Fibroblast of skin of back (primary cell): ENCODE results near the gene ATP5PB.

ENCODE experiments used
- DNase-seq: peaks from one replicate; pipeline ENCODE4 v3.0.0-alpha.2; 2013

The ATP5PB gene

DNA sequence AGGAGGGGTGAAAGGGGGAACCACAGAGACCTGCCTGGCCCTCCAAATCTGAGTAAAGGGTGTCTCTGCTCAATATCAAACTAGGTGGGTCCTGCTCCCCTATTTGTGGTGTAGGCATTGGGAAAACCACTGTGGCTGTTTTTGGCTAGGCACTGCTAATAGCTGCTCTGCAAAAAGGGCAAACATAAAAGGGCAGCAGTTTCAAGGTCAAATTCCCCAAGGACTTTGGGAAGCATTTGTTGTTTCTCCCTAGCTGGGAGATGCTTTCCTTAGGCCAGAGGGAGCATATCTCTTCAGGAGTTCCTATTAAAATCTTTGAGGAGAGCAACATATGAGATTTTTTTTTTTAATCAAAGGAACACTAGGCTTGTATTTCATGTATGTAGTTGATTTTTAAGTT lies 26.9 kb downstream of the ATP5PB start:
- no peak for DNase-seq

DNA sequence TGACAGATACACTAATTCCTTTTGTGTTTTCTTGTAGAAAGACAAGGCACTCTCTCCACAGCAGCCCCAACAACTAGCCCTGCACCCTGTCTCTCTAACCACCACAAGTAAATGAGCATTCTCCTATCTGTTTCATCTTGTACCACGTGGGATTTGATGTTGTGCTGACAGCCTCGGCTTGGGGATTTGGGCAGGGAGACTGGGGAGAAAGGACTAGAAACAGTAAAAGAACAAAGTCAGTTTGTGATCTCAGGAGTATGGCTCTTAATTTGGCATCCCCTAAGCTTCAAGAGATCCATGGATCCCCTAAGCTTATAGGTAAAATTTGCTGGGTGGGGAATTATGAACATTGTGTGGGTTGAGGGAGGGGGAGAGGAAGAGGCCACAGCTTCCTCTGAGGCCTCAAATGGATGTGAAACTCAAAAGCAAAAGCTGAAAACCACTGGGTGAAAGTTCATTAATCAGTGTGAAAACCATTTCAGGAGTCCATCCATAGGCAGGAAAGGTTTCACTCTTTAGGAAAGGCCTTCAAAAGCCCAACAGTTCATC lies 27.6 kb downstream of the ATP5PB start:
- no peak for DNase-seq

DNA sequence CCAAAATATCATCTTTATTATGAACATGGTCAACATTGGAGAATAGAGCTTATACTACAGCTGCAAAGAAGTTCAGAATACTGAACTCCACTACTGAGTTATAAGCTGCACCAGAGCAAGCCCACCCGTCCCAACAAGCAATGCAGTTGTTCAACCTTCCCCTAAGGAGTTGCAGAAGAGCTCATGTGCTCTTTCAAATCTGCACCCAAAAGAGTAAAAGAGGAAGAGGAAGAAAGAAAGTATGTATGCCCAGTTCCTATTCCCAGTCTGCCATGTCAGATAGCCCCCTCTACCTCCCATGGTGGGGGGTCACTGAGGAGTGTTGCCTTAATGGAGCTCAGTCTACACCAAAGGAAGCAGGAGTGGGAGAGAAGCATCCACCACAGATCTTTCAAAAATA lies 31.4 kb downstream of the ATP5PB start:
- DNase-seq: no peak

DNA sequence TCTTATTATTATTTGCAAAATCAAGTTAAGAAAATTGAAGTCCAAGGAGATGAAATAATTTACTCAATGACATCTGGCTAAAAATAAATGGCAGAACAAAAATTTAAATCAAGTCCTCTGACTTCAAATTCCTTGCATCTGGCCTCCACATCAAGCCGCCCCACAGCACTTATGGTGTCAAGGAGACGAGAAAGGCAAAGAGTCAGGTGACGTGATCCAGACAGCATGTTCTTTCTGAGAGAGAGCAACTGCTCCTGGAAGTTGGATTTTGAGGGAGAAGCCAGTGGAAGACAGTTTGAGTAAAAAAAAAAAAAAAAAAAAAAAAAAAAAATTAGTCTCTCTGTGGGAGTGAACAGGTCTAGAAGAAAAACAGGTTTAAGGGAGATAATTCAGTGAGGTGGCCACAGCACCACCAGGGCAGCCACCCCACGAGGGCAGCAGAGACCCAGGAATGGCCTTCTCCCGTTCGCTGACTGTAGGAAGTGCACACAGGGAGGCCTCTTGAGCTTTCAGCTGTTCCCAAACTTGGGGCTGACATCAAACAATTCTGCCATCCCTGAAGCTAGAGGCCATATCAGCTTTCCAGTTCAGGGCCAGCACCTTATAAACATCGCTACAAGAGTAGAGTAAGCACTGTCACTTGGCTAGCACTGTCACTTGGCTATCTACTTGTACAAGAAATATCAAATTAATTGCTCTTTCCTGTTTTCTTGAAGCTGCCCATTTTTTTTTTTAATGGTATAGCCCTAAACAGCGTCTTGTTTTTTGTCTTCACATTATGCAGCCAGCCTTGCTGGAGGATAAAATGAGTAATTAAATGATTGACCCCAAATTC lies 32.3 kb downstream of the ATP5PB start:
- peak; percentile 55 for DNase-seq

DNA sequence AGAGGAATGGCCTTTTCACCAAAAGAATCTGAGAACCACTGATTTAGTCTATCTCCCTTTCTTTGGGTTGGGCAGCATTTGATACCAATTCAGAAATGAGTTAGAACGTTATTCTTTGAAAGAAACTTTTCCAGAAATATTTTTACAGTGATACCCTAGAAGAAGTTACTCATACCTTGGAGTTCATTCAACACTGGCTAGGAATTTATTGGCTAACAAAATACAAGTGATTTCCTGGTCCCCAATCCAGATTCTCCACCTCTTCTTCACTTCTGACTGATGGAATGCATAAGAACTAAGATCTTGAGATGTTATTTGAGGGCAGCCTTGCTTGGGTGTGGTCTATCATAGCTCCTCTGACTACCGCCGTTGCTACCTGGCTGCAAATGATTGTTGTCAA lies 33.9 kb downstream of the ATP5PB start:
- DNase-seq: peak; percentile 33

DNA sequence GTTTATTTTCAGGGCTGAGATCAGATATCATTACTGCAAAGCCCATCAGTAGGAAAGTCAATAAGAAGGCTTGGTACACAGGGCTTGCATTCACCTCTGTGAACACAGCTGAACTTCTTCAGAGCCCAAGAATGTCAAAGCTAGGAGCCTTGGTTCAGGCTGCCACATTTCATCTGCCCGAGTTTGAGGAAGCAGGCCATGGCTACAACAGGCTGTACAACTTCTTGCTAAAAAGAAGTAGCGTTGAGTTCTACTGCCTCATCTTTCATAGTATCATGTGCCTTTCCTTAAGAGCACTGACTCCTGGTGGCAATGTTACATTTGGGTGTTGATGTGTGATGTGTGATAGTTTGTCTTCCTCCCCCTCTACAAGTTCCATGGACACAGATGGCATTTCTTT lies 34.6 kb downstream of the ATP5PB start:
- no peak for DNase-seq

DNA sequence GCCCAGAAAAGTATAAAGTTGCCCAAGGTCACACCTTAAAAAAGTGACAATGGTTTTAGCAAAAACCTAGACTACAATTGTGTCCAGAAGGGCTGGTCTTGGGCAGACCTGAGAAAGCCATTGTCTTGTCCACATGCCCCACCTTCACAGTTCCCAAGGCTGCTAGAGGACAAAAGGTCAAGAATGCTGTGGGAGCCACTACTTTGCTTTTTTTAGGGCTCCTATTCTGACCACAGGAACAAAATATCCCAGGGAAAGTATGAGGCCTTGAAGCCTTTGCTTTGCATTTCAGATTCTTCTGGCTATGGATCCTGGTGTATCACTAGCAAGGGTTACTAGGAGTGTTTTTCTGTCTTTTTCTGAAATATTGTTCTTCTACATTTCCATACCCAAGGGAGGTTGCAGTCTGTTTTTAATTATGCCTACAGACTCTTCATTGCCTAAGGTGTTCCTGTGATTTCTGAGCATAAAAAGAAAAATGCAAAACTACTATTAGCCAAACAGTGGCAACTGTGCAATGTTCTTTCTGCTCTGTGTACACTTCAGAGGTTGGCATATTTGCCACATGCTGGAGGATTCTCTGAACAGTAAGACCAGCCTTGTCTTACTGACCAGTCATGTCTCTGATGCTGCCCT lies 35.2 kb downstream of the ATP5PB start:
- no peak for DNase-seq

DNA sequence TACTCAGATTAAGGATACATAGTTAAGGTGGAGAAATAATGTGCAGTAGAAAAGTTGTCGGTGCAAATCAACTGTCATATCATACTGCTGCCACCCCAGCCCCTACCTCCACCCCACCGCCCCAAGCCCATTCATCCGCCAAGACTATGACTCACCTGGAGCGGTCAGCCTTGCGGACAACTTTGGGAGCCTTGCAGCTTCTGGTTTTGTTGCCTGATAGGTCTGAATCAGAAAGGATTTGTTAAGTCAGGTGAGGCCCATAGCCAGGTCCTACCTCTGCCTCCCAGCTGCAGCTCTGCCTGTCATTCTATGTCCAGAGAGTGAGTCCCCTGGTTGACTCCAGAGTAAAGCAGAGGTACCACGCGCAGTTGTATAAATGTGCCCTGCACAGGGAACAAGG lies 37.2 kb downstream of the ATP5PB start:
- no peak for DNase-seq

DNA sequence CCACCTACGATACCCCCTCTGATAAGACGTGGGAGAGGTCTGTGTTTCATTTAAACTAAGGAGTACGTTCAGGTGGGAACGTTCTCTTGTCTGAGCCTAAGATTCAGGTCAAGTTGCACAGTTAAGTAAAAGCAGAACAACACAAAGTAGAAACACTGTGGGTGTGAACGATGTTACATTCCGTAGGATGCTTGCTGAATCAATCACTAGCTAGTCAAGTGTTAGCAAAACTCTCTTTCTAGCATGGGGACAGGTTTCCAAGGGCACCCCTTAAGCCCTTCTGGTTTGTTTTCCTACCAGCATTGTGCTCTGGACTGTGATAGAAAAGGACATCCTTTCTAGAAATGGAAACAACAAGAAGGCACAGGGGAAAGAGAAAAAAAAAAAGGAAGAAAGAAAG lies 37.9 kb downstream of the ATP5PB start:
- no peak for DNase-seq

DNA sequence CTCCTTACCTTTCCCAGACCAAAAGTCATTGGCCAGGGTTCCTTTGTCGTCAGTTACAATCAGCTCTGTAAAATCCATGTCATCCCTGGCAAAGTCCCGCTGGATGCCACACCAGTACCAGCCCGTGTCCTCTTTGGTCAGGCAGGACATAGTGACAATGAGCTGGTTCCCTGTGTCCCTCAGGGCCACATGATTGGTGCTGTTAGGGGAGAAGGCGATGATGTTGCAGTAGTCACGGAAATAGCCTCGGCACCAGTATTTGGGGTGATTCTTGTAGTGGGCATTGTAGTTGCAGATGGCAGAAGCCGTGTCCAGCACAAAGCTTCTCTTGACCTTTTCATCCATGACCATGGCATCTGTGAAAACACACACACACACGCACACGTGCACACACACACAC lies 39.4 kb downstream of the ATP5PB start:
- DNase-seq: no peak

DNA sequence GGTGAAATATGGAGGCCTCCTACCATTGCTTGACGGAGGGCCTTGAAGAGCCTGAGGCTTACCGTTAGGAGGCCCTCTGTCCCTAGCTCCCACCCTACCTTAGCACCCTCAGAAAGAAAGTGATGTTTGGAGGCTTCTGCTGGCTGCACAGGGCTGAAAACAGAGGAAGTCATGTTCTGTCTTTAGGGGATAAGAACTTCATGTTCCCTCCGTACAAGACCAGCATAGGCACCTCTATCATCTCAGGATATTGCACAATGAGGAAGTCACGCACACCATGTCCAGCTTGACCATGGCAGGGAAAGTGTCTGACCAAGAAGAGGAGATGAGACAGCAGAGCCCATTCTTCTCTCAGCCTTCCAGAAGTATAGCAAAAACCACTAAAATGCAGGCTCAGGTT lies 40.3 kb downstream of the ATP5PB start:
- DNase-seq: no peak

DNA sequence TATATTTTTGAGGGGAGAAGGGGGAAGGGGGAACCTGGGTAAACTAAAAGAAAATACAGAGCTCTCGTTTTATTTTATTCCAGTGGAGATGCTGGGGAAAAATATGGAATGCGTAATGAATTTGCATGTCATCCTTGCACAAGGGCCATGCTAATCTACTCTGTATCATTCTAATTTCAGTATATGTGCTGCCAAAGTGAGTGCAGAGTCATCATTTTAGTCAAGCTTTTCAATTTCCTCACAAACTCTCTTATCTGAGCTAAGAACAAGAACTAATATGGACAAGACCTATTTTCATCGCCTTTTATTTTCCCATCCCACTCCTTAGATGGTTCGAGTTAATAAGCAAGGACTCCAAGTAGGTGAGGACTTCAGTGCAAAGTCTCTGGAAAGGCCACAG lies 41.0 kb downstream of the ATP5PB start:
- no peak for DNase-seq

DNA sequence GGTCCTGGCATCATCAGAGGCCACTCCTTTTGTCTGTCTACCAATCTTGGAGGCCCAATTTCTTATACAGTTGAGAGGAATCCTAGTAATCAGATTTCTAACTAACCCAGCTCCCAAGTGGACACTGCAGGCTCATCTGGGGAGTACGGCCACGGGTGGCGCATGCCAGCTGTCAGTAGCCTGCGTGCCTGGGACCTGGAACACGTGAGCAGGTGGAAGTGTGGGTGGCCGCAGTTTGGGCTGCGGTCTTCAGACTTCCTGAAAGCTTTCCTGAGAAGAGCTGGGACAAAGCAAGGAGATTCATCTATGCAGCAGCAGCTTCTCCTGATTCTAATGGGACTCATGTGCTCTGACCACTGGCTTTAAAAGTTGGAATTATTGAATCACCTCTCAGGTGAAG lies 41.8 kb downstream of the ATP5PB start:
- no peak for DNase-seq

DNA sequence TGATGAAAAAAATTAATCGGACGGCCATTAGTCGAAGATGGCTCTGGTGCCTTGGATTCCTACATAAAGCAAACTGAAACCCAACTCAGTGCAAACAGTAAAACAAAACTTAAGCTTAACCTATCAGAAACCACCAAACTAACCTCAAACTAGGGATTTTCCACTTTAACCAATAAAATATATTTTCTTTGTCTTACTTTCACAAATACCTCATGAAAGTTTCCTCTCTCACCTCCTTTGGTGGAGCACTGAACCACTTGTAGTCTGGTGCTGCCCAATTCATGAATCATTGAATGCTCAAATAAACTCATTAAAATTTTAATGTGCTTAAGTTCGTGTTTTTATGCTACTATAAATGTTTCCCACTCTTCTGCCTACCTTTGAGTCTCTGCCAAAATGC lies 47.1 kb downstream of the ATP5PB start:
- no peak for DNase-seq

DNA sequence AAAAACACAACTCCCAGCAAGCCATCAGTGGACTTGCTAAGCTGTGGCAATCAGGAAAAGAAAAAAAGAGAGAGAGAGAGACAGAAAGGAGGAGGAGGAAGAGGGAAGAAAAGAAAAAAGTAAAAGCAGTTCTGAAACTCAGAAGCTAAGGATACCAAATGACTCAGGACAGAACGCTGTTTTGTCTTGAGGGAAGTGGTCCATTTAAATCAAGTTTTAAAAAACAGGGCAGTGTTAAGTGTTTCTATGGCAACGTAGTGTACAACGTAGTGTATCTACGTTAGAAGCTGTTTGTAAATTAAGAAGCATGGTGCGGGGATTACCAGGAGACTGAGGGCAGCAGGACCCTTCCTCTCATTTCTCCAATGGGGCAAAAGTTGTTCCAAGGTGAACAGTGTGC lies 48.3 kb downstream of the ATP5PB start:
- no peak for DNase-seq

DNA sequence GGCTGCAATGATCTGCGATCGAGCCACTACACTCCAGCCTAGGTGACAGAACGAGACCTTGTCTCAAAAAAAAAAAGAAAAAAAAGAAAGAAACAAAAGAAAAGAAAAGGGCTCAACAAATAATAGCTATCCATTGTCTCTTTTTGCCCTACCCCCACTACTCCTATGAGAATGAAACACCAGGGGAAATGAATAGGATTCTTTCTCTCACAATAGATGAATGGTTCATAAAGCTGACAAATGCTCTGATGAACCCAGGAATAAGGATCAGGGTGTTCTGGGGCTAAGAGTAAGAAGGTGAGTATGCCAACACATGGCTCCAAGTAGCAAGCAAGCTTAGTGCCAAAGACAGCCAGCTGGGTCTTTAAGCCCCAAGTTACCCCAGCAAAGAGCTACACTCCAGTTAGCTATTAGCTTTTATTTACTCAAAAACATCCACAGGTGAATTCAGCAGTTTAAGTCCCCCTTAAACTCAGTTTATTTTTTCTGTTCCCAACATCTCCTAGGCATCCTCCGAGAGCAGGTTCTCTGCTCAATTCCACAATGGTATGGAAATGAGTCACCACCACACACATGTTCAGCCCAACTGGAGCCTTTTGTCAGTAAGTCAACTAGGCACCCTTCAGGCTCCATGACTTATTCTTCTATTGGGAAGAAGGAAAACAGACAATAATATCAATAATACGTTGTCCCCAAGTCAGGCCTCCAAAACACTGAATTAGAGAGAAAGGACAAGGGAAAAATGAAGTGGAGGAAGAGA lies 49.9 kb downstream of the ATP5PB start:
- no peak for DNase-seq

DNA sequence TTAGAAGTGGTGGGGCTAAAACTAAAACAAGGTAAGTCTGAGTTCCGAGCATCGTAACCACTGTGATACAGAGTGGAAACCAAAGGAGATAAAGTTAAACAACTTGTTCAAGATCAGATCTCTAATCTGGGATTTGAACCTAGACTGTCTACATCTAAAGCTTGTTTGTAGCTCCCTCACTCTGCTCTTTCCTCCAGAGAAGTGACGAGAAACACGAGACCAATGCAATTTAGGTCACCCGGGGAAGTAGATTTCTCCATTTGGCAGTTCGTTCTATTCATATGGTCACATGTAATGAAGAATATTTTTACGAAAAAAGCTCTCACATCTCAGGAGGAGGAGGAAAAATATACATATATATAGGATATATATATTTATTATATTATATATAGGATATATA lies 52.4 kb downstream of the ATP5PB start:
- DNase-seq: no peak

DNA sequence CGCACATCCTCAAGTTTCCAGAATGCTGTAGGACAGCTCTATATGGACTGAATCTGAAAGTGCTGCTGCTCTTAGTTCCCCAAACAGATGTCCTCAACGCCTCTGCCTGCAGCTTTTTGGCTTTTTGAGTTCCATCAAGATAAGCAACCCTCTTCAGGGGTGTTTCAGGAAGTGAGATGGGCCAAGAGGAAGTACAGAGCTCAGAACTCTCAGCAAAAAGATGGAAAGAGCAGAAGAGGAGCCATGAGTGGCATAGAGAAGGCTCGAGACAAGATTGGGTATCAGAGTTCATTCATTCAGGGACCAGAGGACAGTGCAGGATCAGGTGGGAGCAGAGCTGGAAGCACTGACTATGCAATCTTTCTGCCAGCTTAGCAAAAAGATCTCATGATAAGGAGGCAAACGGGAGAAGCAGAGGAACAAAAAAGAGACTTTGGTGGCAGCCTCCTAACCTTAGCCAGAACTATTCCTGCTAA lies 54.4 kb downstream of the ATP5PB start, which contains the start of the genes ADORA3 and TMIGD3:
Gene ADORA3 (minus strand): TSS at position 49 of the 476 bp plus-strand sequence. CDS start 279 bp downstream, outside the sequence.
Gene TMIGD3 (minus strand): TSS at position 49 of the 476 bp plus-strand sequence. CDS start 279 bp downstream, outside the sequence.
- DNase-seq: no peak

DNA sequence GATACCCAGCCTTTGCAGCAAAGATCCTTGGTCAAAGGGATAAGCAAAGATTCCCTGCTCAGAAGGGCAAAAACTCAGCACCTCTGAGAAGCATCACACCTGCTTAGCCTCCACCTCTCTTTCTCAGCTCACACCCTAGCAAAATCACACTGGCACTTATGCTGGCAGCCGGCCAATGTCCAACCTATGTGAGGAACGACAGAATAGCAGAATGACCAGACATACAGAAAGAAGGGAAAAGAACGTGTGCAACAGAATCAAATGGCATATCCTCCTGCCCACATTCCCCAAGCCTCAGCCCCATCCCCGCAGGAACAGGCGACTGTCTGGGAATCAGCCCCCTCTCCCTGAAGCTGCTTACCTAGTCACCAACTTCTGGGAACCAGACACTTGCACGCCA lies 54.8 kb downstream of the ATP5PB start:
- DNase-seq: no peak

DNA sequence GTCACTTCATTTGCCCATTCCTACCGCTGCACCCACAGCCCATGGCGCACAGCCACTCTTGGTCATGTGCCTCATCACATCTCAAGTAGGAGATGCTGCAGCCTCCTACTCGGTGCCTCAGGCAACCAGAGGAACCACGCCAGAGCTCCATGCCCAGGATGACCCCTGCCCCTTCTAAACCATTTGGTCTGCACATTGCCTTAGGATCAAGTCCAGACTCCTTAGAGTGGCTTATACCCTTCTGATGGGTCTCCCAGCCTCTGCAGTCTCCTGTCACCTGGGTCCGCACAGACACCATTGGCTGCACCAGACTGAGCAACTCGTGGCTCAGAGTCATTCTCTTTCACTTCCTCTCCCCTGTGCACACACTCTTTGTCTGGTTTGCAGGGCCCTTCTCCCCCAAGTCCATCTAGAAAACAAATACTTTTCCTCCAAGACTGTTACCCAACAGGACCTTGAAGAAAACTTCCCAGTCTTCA lies 56.4 kb downstream of the ATP5PB start:
- no peak for DNase-seq

DNA sequence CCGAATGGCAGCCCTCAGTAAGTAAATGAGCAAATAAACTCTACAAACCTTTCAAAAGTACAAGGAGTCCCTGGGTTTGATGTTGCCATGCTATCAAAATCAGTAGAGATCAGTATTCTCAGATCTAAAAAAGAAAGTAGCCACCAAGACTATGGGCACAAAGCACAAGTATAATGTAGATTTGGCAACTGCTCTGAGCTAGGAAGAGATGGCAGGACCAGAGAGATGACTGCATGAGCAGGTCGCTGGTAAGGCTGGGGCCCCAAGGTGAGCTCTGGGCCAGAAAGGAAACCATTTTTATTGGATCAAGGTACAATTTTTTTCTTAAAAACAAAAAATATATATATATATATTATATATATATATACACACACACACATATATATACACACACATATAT lies 57.3 kb downstream of the ATP5PB start:
- DNase-seq: no peak

DNA sequence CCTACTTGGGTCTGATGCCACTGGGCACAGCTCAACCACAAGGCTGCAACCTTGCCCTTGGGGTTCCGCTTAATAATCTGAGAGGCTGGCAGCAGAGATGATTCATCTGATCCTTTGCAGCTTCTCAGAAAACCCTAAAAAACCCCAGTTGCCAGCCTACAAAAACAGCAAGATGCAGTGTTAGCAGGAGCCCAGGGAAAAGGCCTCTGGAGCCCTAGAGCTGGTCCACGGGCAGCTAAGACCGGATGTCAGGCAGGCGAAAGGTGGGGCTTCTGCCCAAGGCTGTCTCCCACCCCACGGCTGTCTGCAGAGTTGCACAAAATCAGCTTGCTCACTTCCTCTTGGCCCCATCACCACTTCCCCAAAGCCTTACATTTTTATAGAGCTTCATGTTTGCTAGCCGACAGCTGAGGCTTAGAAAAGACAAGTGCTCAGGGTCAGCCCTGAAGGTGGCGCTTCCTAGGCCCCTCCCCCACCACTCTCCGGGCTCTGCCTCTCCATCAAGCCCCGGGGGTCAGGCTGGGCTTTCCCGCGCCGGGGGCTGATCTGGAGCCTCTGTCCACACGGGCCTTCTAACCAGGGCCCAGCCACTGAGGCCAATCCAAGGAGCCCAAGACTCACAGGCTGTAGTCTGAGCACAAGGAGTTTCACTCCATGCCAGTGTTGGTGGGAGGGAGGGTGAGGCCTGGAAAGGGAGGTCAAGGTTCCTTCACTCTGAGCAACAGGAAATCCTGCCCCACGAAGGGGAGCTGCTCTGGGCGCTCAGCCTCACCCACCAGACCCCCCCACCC lies 58.3 kb downstream of the ATP5PB start:
- DNase-seq: peak; percentile 53
